IMR-90 (cell line): Measurements from ENCODE around the gene ROR2. TPM values are rescaled to one million over a fixed set of nuclear protein-coding genes. Genes with fewer than 3 reads are reported as not detected.

Source experiments
- ATAC-seq: fragments of 200-7000 bp; cut with Tn5 transposase; 2 replicates; pipeline ENCODE4 v1.9.1; 2020; ENCODE audit warnings: low read depth, mild to moderate bottlenecking, moderate library complexity
- BruUV-seq: library from RNA; stranded (reverse); fragments of 400-500 nt; replicated peaks from 2 replicates; lab custom pipeline; 2021; lab: Mats Ljungman, UMichigan
- CTCF ChIA-PET: fragments of 300-600 bp; formaldehyde crosslinking; extraction: SDS; loops from one replicate; lab custom pipeline; 2021; ENCODE audit warnings: antibody characterized with exemption; lab: Yijun Ruan, JAX
- POLR2A ChIA-PET: fragments of 300-600 bp; sonication (Branson Sonifier 250); formaldehyde crosslinking; loops from one replicate; lab custom pipeline; 2022; ENCODE audit warnings: antibody characterized with exemption; ENCODE audit not compliant: unreplicated experiment; lab: Charles Lee
- DNase-seq: peaks from one replicate; pipeline ENCODE4 v3.0.0; 2013
- H2AFZ ChIP-seq: replicated peaks from 2 replicates; pipeline ENCODE3; 2013; ENCODE audit warnings: low read length, mild to moderate bottlenecking; ENCODE audit not compliant: poor library complexity
- H2AK5ac ChIP-seq: 2 replicates; pipeline ENCODE4 v1.6.1; 2013; ENCODE audit warnings: low read depth, low read length, inconsistent platforms
- H2AK9ac ChIP-seq: replicated peaks from 2 replicates; pipeline ENCODE3; 2013; ENCODE audit warnings: mild to moderate bottlenecking, low read depth, low read length, moderate library complexity; ENCODE audit not compliant: poor library complexity
- H2BK120ac ChIP-seq: 2 replicates; pipeline ENCODE4 v1.6.1; 2013; ENCODE audit warnings: low read depth, low read length, inconsistent platforms
- H2BK15ac ChIP-seq: 3 replicates; pipeline ENCODE4 v1.6.1; 2013; ENCODE audit warnings: low read depth, low read length, inconsistent platforms
- H2BK20ac ChIP-seq: 2 replicates; pipeline ENCODE4 v1.6.1; 2013; ENCODE audit warnings: low read depth, mild to moderate bottlenecking, inconsistent platforms, low read length, moderate library complexity
- H2BK5ac ChIP-seq: 2 replicates; pipeline ENCODE4 v1.6.1; 2013; ENCODE audit warnings: mild to moderate bottlenecking, low read depth, low read length, inconsistent platforms; ENCODE audit not compliant: poor library complexity, severe bottlenecking
- H3K14ac ChIP-seq: replicated peaks from 2 replicates; pipeline ENCODE4 v1.6.1; 2013; ENCODE audit warnings: low read depth, low read length, inconsistent platforms
- H3K18ac ChIP-seq: 2 replicates; pipeline ENCODE4 v1.6.1; 2013; ENCODE audit warnings: low read depth, low read length, control low read depth
- H3K23ac ChIP-seq: 2 replicates; pipeline ENCODE4 v1.6.1; 2013; ENCODE audit warnings: low read depth, low read length, inconsistent platforms
- H3K27ac ChIP-seq: 2 replicates; pipeline ENCODE4 v1.5.1; 2013; ENCODE audit warnings: mild to moderate bottlenecking, control low read depth, low read length; ENCODE audit not compliant: insufficient read depth
- H3K27me3 ChIP-seq: 2 replicates; pipeline ENCODE4 v1.6.1; 2013; ENCODE audit warnings: low read length; ENCODE audit not compliant: control insufficient read depth, insufficient read depth
- H3K36me3 ChIP-seq: 2 replicates; pipeline ENCODE4 v1.6.1; 2013; ENCODE audit warnings: low read length, mixed read lengths; ENCODE audit not compliant: control insufficient read depth, insufficient read depth
- H3K4ac ChIP-seq: 2 replicates; pipeline ENCODE4 v1.6.1; 2013; ENCODE audit warnings: low read depth, low read length, inconsistent platforms
- H3K4me1 ChIP-seq: 2 replicates; pipeline ENCODE4 v1.6.1; 2013; ENCODE audit warnings: low read length, mixed read lengths; ENCODE audit not compliant: control insufficient read depth, insufficient read depth
- H3K4me2 ChIP-seq: 2 replicates; pipeline ENCODE4 v1.6.1; 2013; ENCODE audit warnings: low read depth, mild to moderate bottlenecking, control low read depth, low read length, moderate library complexity
- H3K4me3 ChIP-seq: 2 replicates; pipeline ENCODE4 v1.5.1; 2013; ENCODE audit warnings: low read depth, mild to moderate bottlenecking, control low read depth, low read length, moderate library complexity; ENCODE audit not compliant: insufficient read depth
- H3K56ac ChIP-seq: 2 replicates; pipeline ENCODE4 v1.6.1; 2013; ENCODE audit warnings: low read length, inconsistent platforms; ENCODE audit not compliant: insufficient read depth; ENCODE audit errors: extremely low read depth
- H3K79me1 ChIP-seq, 2 experiments: 2 replicates each; pipeline ENCODE4 v1.6.1; 2013; ENCODE audit warnings: low read length in 2 of 2, inconsistent platforms in 1 of 2, low read depth in 1 of 2
- H3K9ac ChIP-seq: 2 replicates; pipeline ENCODE4 v1.6.1; 2013; ENCODE audit warnings: low read depth, low read length, control low read depth
- H3K9me1 ChIP-seq: 2 replicates; pipeline ENCODE4 v1.6.1; 2013; ENCODE audit warnings: low read length, inconsistent platforms; ENCODE audit not compliant: insufficient read depth
- H3K9me3 ChIP-seq: 2 replicates; pipeline ENCODE4 v1.6.1; 2013; ENCODE audit warnings: low read length; ENCODE audit not compliant: control insufficient read depth, insufficient read depth
- H4K20me1 ChIP-seq: 2 replicates; pipeline ENCODE4 v1.6.1; 2013; ENCODE audit warnings: low read length, inconsistent platforms; ENCODE audit not compliant: insufficient read depth
- H4K5ac ChIP-seq: 2 replicates; pipeline ENCODE4 v1.6.1; 2013; ENCODE audit warnings: mild to moderate bottlenecking, low read depth, low read length, control low read depth
- H4K8ac ChIP-seq, 2 experiments: 2 replicates each; pipeline ENCODE4 v1.6.1; 2013; ENCODE audit warnings: low read depth in 2 of 2, low read length in 2 of 2, control low read depth in 1 of 2, inconsistent platforms in 1 of 2
- H4K91ac ChIP-seq: 2 replicates; pipeline ENCODE4 v1.6.1; 2013; ENCODE audit warnings: low read depth, low read length, inconsistent platforms; ENCODE audit not compliant: insufficient read depth
- BHLHE40 ChIP-seq: fragments of 150-350 bp; IDR thresholded peaks from 2 replicates; pipeline ENCODE4 v1.6.1; 2016; ENCODE audit warnings: mild to moderate bottlenecking, low read depth, low read length
- CEBPB ChIP-seq: IDR thresholded peaks from 2 replicates; pipeline ENCODE4 v1.6.1; 2012; ENCODE audit warnings: low read depth, low read length, improper control_type of control experiment
- CHD1 ChIP-seq: IDR thresholded peaks from 2 replicates; pipeline ENCODE4 v1.6.1; 2012; ENCODE audit warnings: low read depth, low read length, improper control_type of control experiment
- FOS ChIP-seq: fragments of 150-350 bp; IDR thresholded peaks from 2 replicates; pipeline ENCODE4 v1.6.1; 2016; ENCODE audit warnings: low read depth, low read length
- MAZ ChIP-seq: IDR thresholded peaks from 2 replicates; pipeline ENCODE4 v1.6.1; 2012; ENCODE audit warnings: low read depth, mild to moderate bottlenecking, low read length, improper control_type of control experiment, moderate library complexity, borderline replicate concordance
- NFE2L2 ChIP-seq: fragments of 150-350 bp; IDR thresholded peaks from 2 replicates; pipeline ENCODE4 v1.6.1; 2016; ENCODE audit warnings: low read depth, mild to moderate bottlenecking, low read length
- POLR2A ChIP-seq: IDR thresholded peaks from 2 replicates; pipeline ENCODE4 v1.6.1; 2012; ENCODE audit warnings: mild to moderate bottlenecking, low read depth, low read length
- RFX5 ChIP-seq: IDR thresholded peaks from 2 replicates; pipeline ENCODE4 v1.8.0; 2012; ENCODE audit warnings: low read depth, mild to moderate bottlenecking, low read length, moderate library complexity
- SMC3 ChIP-seq: fragments of 150-350 bp; IDR thresholded peaks from 2 replicates; pipeline ENCODE4 v1.6.1; 2016; ENCODE audit warnings: low read depth, mild to moderate bottlenecking, antibody characterized with exemption, low read length, moderate library complexity
- WGBS, 2 experiments: methylation state at CpG; one replicate each; pipeline versions ENCODE4 v1.1.5 to v1.1.7; 2013; ENCODE audit warnings: missing lambda C conversion rate in 2 of 2; ENCODE audit not compliant: insufficient read length in 1 of 2; ENCODE audit errors: extremely low coverage in 2 of 2; 5-methylcytosine and 5-hydroxymethylcytosine counted together
- dilution Hi-C: fragments of 300-500 bp; cut with HindIII; formaldehyde crosslinking; loops from one replicate; pipeline ENCODE4 v1.14.3; 2018; ENCODE audit warnings: low sequenced_read_pairs; ENCODE audit not compliant: unreplicated experiment
- in situ Hi-C: fragments of 300-500 bp; cut with MboI; formaldehyde crosslinking; loops from 3 replicates; pipeline ENCODE4 v1.14.3; 2019; ENCODE audit warnings: low sequenced_read_pairs, inconsistent platforms, mixed read lengths
- intact Hi-C: fragments of 100-400 bp; cut with micrococcal nuclease; formaldehyde crosslinking; loops from 2 replicates; pipeline ENCODE4 v1.10.0; 2022
- polyA plus RNA-seq, 3 experiments: library from polyadenylated mRNA; depleted of rRNA; stranded (reverse); fragments of >200 nt; gene quantifications; 2 replicates each; pipeline ENCODE4 v1.2.3, GENCODE V29; 2012; ENCODE audit warnings: low replicate concordance in 1 of 3
- total RNA-seq: library from RNA; depleted of rRNA; stranded (reverse); fragments of >200 nt; gene quantifications from 2 replicates; pipeline ENCODE4 v1.2.3, GENCODE V29; 2012

ROR2 gene
- total and polyA plus RNA-seq, 2 of the 4 experiments (the other 2 are of a cell fraction): 2.3 to 4.8 TPM

- POLR2A ChIA-PET: no interaction called here
- WGBS, 2 experiments: 72% methylated on average over 22 of the region's 24 CpGs; no CpG with 5 or more reads in 1 of the 2 experiments
- CTCF ChIA-PET: interaction anchor here (1.0 kb wide), 1 partner anchor 83 kb away, joined by 3 read pairs; no protein-coding TSS in a partner anchor
Observed at GRCh38 chr9:91809581-91810285, 140.3 kb downstream of the ROR2 start.

More at GRCh38 chr9:91809581-91810285, 140.3 kb downstream of the ROR2 start:
- Histone ChIP-seq H3K4ac (peak overlapping the region; percentile 41), H3K23ac (no peak overlapping the region), H2BK20ac (no peak overlapping the region; the same call in none of the 2 replicates), H3K18ac (peak overlapping the region; percentile 35), H4K20me1 (peaks cover 7% of the 10 kb centered on the region; the same call in 1 of the 2 replicates), H4K91ac (peak overlapping the region; percentile 38), H4K5ac (peak overlapping the region; percentile 49; the same call in 1 of the 2 replicates), H2AK5ac (peak overlapping the region; percentile 31; the same call in 1 of the 2 replicates), H3K56ac (no peak overlapping the region), H2AFZ (no peak overlapping the region), H3K9me3 (no peaks in the 10 kb centered on the region), H3K14ac (no peak overlapping the region), H3K79me1 (peaks cover 0 to 3% of the 10 kb centered on the region in 2 experiments; a peak in 1 of 4 replicates), H2BK15ac (no peak overlapping the region), H3K4me3 (no peak overlapping the region), H3K27ac (no peak overlapping the region), H3K4me1 (peaks cover 31% of the 10 kb centered on the region), H2BK5ac (no peak overlapping the region), H2AK9ac (no peak overlapping the region), H3K9ac (no peak overlapping the region), H3K9me1 (peaks cover 18% of the 10 kb centered on the region), H3K4me2 (no peak overlapping the region), H4K8ac (0 out of 4 replicates have a peak overlapping the region, but pooled peaks of 1 of the 2 experiments have one; percentile 45), H3K27me3 (peaks cover 2% of the 10 kb centered on the region; the same call in 1 of the 2 replicates), H2BK120ac (peak overlapping the region; percentile 53; the same call in 1 of the 2 replicates), H3K36me3 (0 out of 2 replicates have a peak, but pooled peaks cover 1% of the 10 kb centered on the region)
- intact Hi-C loops (no loop called here), dilution Hi-C loops (no loop called here), in situ Hi-C loops (no loop called here)
- DNase-seq (peak; percentile 53), ATAC-seq (peak; percentile 68)
- no TSS peak for BruUV-seq
- TF ChIP-seq MAZ: 0 out of 2 replicates have a peak, but pooled peaks have one; percentile 7
- 0 out of 2 replicates have a peak, but pooled peaks have one; percentile 21 for TF ChIP-seq BHLHE40
- no peak for TF ChIP-seq RFX5
- TF ChIP-seq CHD1: no peak
- no peak for TF ChIP-seq SMC3
- no peak for TF ChIP-seq POLR2A
- peak; percentile 64 for TF ChIP-seq CEBPB
- peak; percentile 55; the same call in 1 of the 2 replicates for TF ChIP-seq FOS
- TF ChIP-seq NFE2L2: no peak
